ENCODE results near the gene CHTOP.

- TF ChIP-seq CTCF (IDR thresholded peaks at IDR 0.05) (no peak), POLR2A (IDR thresholded peaks at IDR 0.05) (no peak)
Observed at GRCh38 chr1:153649137-153649862, 15.4 kb downstream of the CHTOP start.
